K562 (cell line): ENCODE data around the gene ICA1. TPM values are rescaled to one million over a fixed set of nuclear protein-coding genes. Genes with fewer than 3 reads are reported as not detected.

Experiments used
- ATAC-seq: fragments of 200-7000 bp; cut with Tn5 transposase; 3 replicates; pipeline ENCODE4 v1.9.1; 2020; ENCODE audit warnings: moderate library complexity
- BruUV-seq: library from RNA; stranded (reverse); fragments of 400-500 nt; replicated peaks from 2 replicates; lab custom pipeline; 2021; lab: Mats Ljungman, UMichigan
- CTCF ChIA-PET: fragments of 300-600 bp; formaldehyde crosslinking; extraction: SDS; loops from one replicate; lab custom pipeline; 2021; ENCODE audit warnings: low intra/inter-chr PET ratio; lab: Yijun Ruan, JAX
- POLR2A ChIA-PET: fragments of 300-600, 350-650 bp; sonication (Branson Sonifier 250); formaldehyde crosslinking; extraction: SDS; loops from one replicate; lab custom pipeline; 2021; ENCODE audit warnings: antibody characterized with exemption, inconsistent platforms; lab: Yijun Ruan, JAX
- DNase-seq, 4 experiments: peaks; one replicate each; pipeline versions ENCODE4 v3.0.0 to v3.0.0-alpha.2; 2011 to 2018; ENCODE audit warnings: low spot score in 3 of 4, mixed read lengths in 3 of 4; ENCODE audit errors: extremely low read depth in 1 of 4
- FAIRE-seq: peaks from 2 replicates; lab custom pipeline; 2011; peaks lifted over from hg19 to GRCh38; lab: Jason Lieb, UNC
- H2AFZ ChIP-seq: 2 replicates; pipeline ENCODE4 v1.6.0; 2011; ENCODE audit warnings: low read depth, low read length, control low read depth, inconsistent platforms
- H3K27ac ChIP-seq: fragments of 200-600 bp; 3 replicates; pipeline ENCODE4 v1.8.0; 2011; ENCODE audit warnings: low read depth, mild to moderate bottlenecking, control low read depth, inconsistent platforms, low read length, moderate library complexity, mixed read lengths; ENCODE audit errors: extremely low read depth
- H3K27me3 ChIP-seq, 2 experiments: fragments of 300-600 bp in 1 of 2; 2 replicates in 1 of 2; 3 replicates in 1 of 2; pipeline versions ENCODE4 v1.6.0 to v1.8.0; 2011; ENCODE audit warnings: inconsistent platforms in 2 of 2, low read length in 2 of 2, mild to moderate bottlenecking in 1 of 2, mixed read lengths in 1 of 2, moderate library complexity in 1 of 2; ENCODE audit not compliant: control insufficient read depth in 2 of 2, insufficient read depth in 2 of 2
- H3K36me3 ChIP-seq: fragments of 300-600 bp; 3 replicates; pipeline ENCODE4 v1.8.0; 2011; ENCODE audit warnings: mild to moderate bottlenecking, low read length, inconsistent platforms; ENCODE audit not compliant: control insufficient read depth, insufficient read depth
- H3K4me1 ChIP-seq, 2 experiments: fragments of 200-600 bp in 1 of 2; replicated peaks in 1 of 2; 2 replicates in 1 of 2; 3 replicates in 1 of 2; pipeline versions ENCODE4 v1.5.1 to v1.8.0; 2011; ENCODE audit warnings: inconsistent platforms in 2 of 2, low read length in 2 of 2, mild to moderate bottlenecking in 1 of 2, mixed read lengths in 1 of 2, moderate library complexity in 1 of 2; ENCODE audit not compliant: control insufficient read depth in 2 of 2, insufficient read depth in 2 of 2
- H3K4me2 ChIP-seq: 2 replicates; pipeline ENCODE4 v1.6.1; 2011; ENCODE audit warnings: low read length, control low read depth, inconsistent platforms, mixed read lengths; ENCODE audit not compliant: insufficient read depth
- H3K4me3 ChIP-seq: fragments of 200-600 bp; sonication (generic), shearing (Covaris generic); 2 replicates; pipeline ENCODE4 v1.5.1; 2016; ENCODE audit warnings: control low read depth, inconsistent platforms
- H3K79me2 ChIP-seq: fragments of 200-600 bp; 3 replicates; pipeline ENCODE4 v1.8.0; 2011; ENCODE audit warnings: low read length, inconsistent platforms; ENCODE audit not compliant: control insufficient read depth, insufficient read depth
- H3K9ac ChIP-seq, 2 experiments: 2 replicates each; pipeline versions ENCODE4 v1.6.0 to v1.6.1; 2011; ENCODE audit warnings: low read depth in 2 of 2, low read length in 2 of 2, control low read depth in 1 of 2, inconsistent platforms in 1 of 2, mild to moderate bottlenecking in 1 of 2, mixed read lengths in 1 of 2; ENCODE audit not compliant: insufficient read depth in 1 of 2
- H3K9me1 ChIP-seq: one replicate; pipeline ENCODE4 v1.6.0; 2011; ENCODE audit warnings: inconsistent platforms, mild to moderate bottlenecking, low read length, moderate library complexity; ENCODE audit not compliant: control insufficient read depth, insufficient read depth
- H3K9me3 ChIP-seq: replicated peaks from 2 replicates; pipeline ENCODE4 v1.5.1; 2011; ENCODE audit warnings: low read depth, low read length, inconsistent platforms; ENCODE audit not compliant: control insufficient read depth, insufficient read depth
- H4K20me1 ChIP-seq: replicated peaks from 2 replicates; pipeline ENCODE4 v1.6.1; 2011; ENCODE audit warnings: low read length, inconsistent platforms, mixed read lengths; ENCODE audit not compliant: control insufficient read depth, insufficient read depth
- BCL6 ChIP-seq: fragments of 250-450 bp; sonication (Bioruptor Pico); IDR thresholded peaks from 2 replicates; pipeline ENCODE4 v1.4.0; 2020
- C11orf30 ChIP-seq: fragments of 450-650 bp; IDR thresholded peaks from 2 replicates; pipeline ENCODE4 v1.6.1; 2016; ENCODE audit warnings: low read depth, mild to moderate bottlenecking
- CBX1 ChIP-seq: sonication (generic); IDR thresholded peaks from 2 replicates; pipeline ENCODE4 v1.6.1; 2016; ENCODE audit warnings: antibody characterized with exemption, low read depth, mild to moderate bottlenecking
- CBX3 ChIP-seq, 2 experiments: IDR thresholded peaks; 1 replicate in 1 of 2; 2 replicates in 1 of 2; pipeline ENCODE4 v1.6.1; 2012; ENCODE audit warnings: inconsistent platforms in 2 of 2, low read length in 2 of 2, borderline replicate concordance in 1 of 2, control low read depth in 1 of 2
- CTCFL ChIP-seq: IDR thresholded peaks from 2 replicates; pipeline ENCODE4 v1.6.1; 2011; ENCODE audit warnings: borderline replicate concordance, low read depth, mild to moderate bottlenecking, moderate library complexity, low read length; ENCODE audit not compliant: insufficient read depth, poor library complexity, severe bottlenecking
- ERF ChIP-seq: fragments of 450-650 bp; formaldehyde crosslinking; IDR thresholded peaks from 2 replicates; pipeline ENCODE4 v1.4.0; 2020; ENCODE audit warnings: mild to moderate bottlenecking, mixed read lengths
- FUS ChIP-seq: fragments of 200-400 bp; formaldehyde crosslinking; optimal IDR thresholded peaks from 2 replicates; pipeline ENCODE3; 2017; ENCODE audit warnings: low read depth, low read length
- HMG20A ChIP-seq: fragments of 450-650 bp; formaldehyde crosslinking; conservative IDR thresholded peaks from 2 replicates; pipeline ENCODE4 v1.4.0; 2020; ENCODE audit warnings: mild to moderate bottlenecking, mixed read lengths
- ID3 ChIP-seq, 2 experiments: fragments of 250-450 bp in 1 of 2; fragments of 450-650 bp in 1 of 2; sonication (Bioruptor Pico) in 1 of 2; IDR thresholded peaks; 2 replicates each; pipeline versions ENCODE4 v1.6.1 to v1.8.0; 2016 to 2021; ENCODE audit warnings: mild to moderate bottlenecking in 2 of 2, moderate library complexity in 2 of 2, missing compliant biosample characterization in 1 of 2, missing genetic modification characterization in 1 of 2
- ILF3 ChIP-seq: fragments of 450-650 bp; IDR thresholded peaks from 2 replicates; pipeline ENCODE4 v1.6.1; 2018; ENCODE audit warnings: antibody characterized with exemption, mild to moderate bottlenecking, moderate library complexity, borderline replicate concordance
- MAFG ChIP-seq: fragments of 450-650 bp; conservative IDR thresholded peaks from 2 replicates; pipeline ENCODE4 v1.6.1; 2016; ENCODE audit warnings: missing genetic modification characterization, missing compliant biosample characterization
- MXD1 ChIP-seq: fragments of 250-450 bp; sonication (Bioruptor Pico); IDR thresholded peaks from 2 replicates; pipeline ENCODE4 v1.8.0; 2021; ENCODE audit warnings: borderline replicate concordance, mild to moderate bottlenecking, moderate library complexity; ENCODE audit not compliant: poor library complexity, severe bottlenecking
- NFYB ChIP-seq: IDR thresholded peaks from 2 replicates; pipeline ENCODE4 v1.6.1; 2011; ENCODE audit warnings: mild to moderate bottlenecking, moderate library complexity; ENCODE audit not compliant: insufficient read length; ENCODE audit errors: extremely low read depth
- SIN3B ChIP-seq: fragments of 450-650 bp; IDR thresholded peaks from 2 replicates; pipeline ENCODE4 v1.6.1; 2017; ENCODE audit warnings: low read depth, mild to moderate bottlenecking, moderate library complexity
- SMAD3 ChIP-seq: fragments of 450-650 bp; formaldehyde crosslinking; conservative IDR thresholded peaks from 2 replicates; pipeline ENCODE4 v1.4.0; 2020; ENCODE audit warnings: mild to moderate bottlenecking
- SMARCA4 ChIP-seq: fragments of 450-650 bp; IDR thresholded peaks from 2 replicates; pipeline ENCODE4 v1.6.1; 2016
- ZFP1 ChIP-seq: fragments of 450-650 bp; formaldehyde crosslinking; IDR thresholded peaks from 2 replicates; pipeline ENCODE4 v1.4.0; 2020; ENCODE audit warnings: mild to moderate bottlenecking, mixed read lengths
- ZNF316 ChIP-seq: fragments of 450-650 bp; IDR thresholded peaks from 2 replicates; pipeline ENCODE4 v1.6.1; 2016
- ZNF431 ChIP-seq: sonication (generic); formaldehyde crosslinking; IDR thresholded peaks from 2 replicates; pipeline ENCODE4 v1.8.0; 2022; ENCODE audit warnings: mild to moderate bottlenecking, missing genetic modification reagents
- ZNF436 ChIP-seq: fragments of 250-450, 450-650 bp; sonication (Bioruptor Pico); formaldehyde crosslinking; IDR thresholded peaks from 2 replicates; pipeline ENCODE4 v1.7.0; 2020; ENCODE audit warnings: mild to moderate bottlenecking
- ZNF551 ChIP-seq: fragments of 250-450 bp; sonication (Bioruptor Pico); IDR thresholded peaks from 2 replicates; pipeline ENCODE4 v1.5.0; 2021; ENCODE audit warnings: mild to moderate bottlenecking, moderate library complexity
- WGBS: fragments of 100-300 bp; shearing (Covaris generic); methylation state at CpG from one replicate; pipeline ENCODE4 v1.1.6; 2016; ENCODE audit warnings: low coverage, mixed read lengths; ENCODE audit not compliant: insufficient coverage; ENCODE audit errors: missing lambda C conversion rate; 5-methylcytosine and 5-hydroxymethylcytosine counted together
- in situ Hi-C: fragments of 300-500 bp; cut with MboI; formaldehyde crosslinking; loops from 4 replicates; pipeline ENCODE4 v1.15.0; 2018; ENCODE audit warnings: inconsistent platforms, mixed read lengths
- intact Hi-C: fragments of 100-400 bp; cut with micrococcal nuclease; formaldehyde crosslinking; loops from 2 replicates; pipeline ENCODE4 v1.14.2; 2022
- polyA plus RNA-seq, 8 experiments: library from polyadenylated mRNA; depleted of rRNA in 4 of 8; stranded (reverse) in 5 of 8; unstranded in 3 of 8; fragments of >200 nt; fragmentation: Nextera tagmentation in 2 of 8; fragmentation: Illumina TruSeq in 1 of 8; extraction: Ambion mirVana in 2 of 8; extraction: Trizol in 1 of 8; gene quantifications; 2 replicates each; pipeline versions ENCODE4 v1.2.1 to v1.2.3, GENCODE V29; 2011 to 2014; ENCODE audit warnings: inconsistent platforms in 1 of 8, missing spikeins in 1 of 8
- total RNA-seq, 7 experiments: library from RNA; depleted of rRNA in 6 of 7; stranded (reverse); fragments of >200 nt in 6 of 7; fragmentation: Illumina TruSeq in 2 of 7; extraction: Trizol in 2 of 7; gene quantifications; 2 replicates each; pipeline versions ENCODE4 v1.2.1 to v1.2.3, GENCODE V29; 2011 to 2021; ENCODE audit warnings: low replicate concordance in 1 of 7

ICA1 gene
- total and polyA plus RNA-seq, 9 of the 15 experiments (the other 6 are each of a cell fraction or from before 2014, with no cell fraction given), result 7.1 to 22.3 (median 16.4) TPM

GRCh38 chr7:8134089-8134733 is 127.8 kb downstream of the ICA1 start:
- WGBS, result 45% methylated on average over 10 of the region's 10 CpGs
- peak overlapping the region; percentile 27 for H2AFZ ChIP-seq
- POLR2A ChIA-PET, result interaction anchor here (0.8 to 1.5 kb wide), 2 partner anchors 10 to 65 kb away, joined by 3 to 4 read pairs; no protein-coding TSS in a partner anchor
- TF ChIP-seq CBX1 (no peak), HMG20A (CRISPR knock-in tag) (no peak), ZNF431 (CRISPR knock-in tag) (no peak), ERF (no peak), SIN3B (no peak), C11orf30 (peak; percentile 35; the same call in 1 of the 2 replicates), CTCFL (no peak), ZFP1 (CRISPR knock-in tag) (no peak), FUS (no peak), ILF3 (no peak), BCL6 (CRISPR knock-in tag) (no peak), ZNF436 (CRISPR knock-in tag) (no peak), MXD1 (CRISPR knock-in tag) (no peak), NFYB (no peak), SMARCA4 (no peak), MAFG (tag) (0 out of 2 replicates have a peak, but pooled peaks have one; percentile 41), CBX3 (IDR thresholded peaks at IDR 0.05; ENCODE audit: borderline replicate concordance in 1 of 2, low read length in 2 of 2) (no peak), ID3 (CRISPR knock-in tag; IDR thresholded peaks at IDR 0.05) (no peak), ID3 (tag; IDR thresholded peaks at IDR 0.05) (no peak), SMAD3 (CRISPR knock-in tag) (no peak), ZNF551 (CRISPR knock-in tag) (no peak), ZNF316 (peak; percentile 79)

More at GRCh38 chr7:8134089-8134733, 127.8 kb downstream of the ICA1 start:
- Histone ChIP-seq H3K36me3 (no peaks in the 10 kb centered on the region), H3K9ac (no peak overlapping the region), H3K27ac (no peak overlapping the region; the same call in 2 of the 3 replicates), H3K9me1 (no peaks in the 10 kb centered on the region), H4K20me1 (no peaks in the 10 kb centered on the region), H3K4me3 (no peak overlapping the region), H3K9me3 (no peaks in the 10 kb centered on the region), H3K79me2 (no peaks in the 10 kb centered on the region), H3K27me3 (no peaks in the 10 kb centered on the region), H3K4me1 (peaks cover 5 to 35% of the 10 kb centered on the region in 2 experiments; a peak in 4 of 5 replicates), H3K4me2 (no peak overlapping the region)
- intact Hi-C loops (no loop called here), in situ Hi-C loops (no loop called here)
- DNase-seq (peak in 1 of 4 experiments; percentile 22), ATAC-seq (no peak), FAIRE-seq (no peak)
- CTCF ChIA-PET, result no interaction called here
- BruUV-seq, result no TSS peak
